Activated CD8-positive, alpha-beta T cell treated with anti-CD3 and anti-CD28 coated beads, Interleukin-2, amount 10 ng/mL, durations not matched to agents 7 days and 5 days (primary cell): ENCODE results near the gene NDUFS6. TPM values are rescaled to one million over a fixed set of nuclear protein-coding genes. Genes with fewer than 3 reads are reported as not detected.

Source experiments
- ATAC-seq: fragments of 150-1000 bp; cut with Tn5 transposase; one replicate; pipeline ENCODE4 v1.10.0; 2021; ENCODE audit warnings: moderate library complexity
- CTCF ChIA-PET: fragments of 350-600 bp; sonication (Branson Sonifier 250); formaldehyde crosslinking; loops from one replicate; lab custom pipeline; 2021; ENCODE audit warnings: antibody characterized with exemption; lab: Charles Lee
- POLR2A ChIA-PET: fragments of 350-600 bp; sonication (Branson Sonifier 250); formaldehyde crosslinking; loops from one replicate; lab custom pipeline; 2021; ENCODE audit warnings: antibody characterized with exemption; lab: Charles Lee
- DNase-seq: peaks from one replicate; pipeline ENCODE4 v3.0.0-alpha.2; 2020
- H3K27ac Mint-ChIP-seq: one replicate; pipeline ENCODE4 v1.8.0; 2021; ENCODE audit warnings: mild to moderate bottlenecking, mixed read lengths
- H3K27me3 Mint-ChIP-seq: one replicate; pipeline ENCODE4 v1.8.0; 2021; ENCODE audit warnings: low read depth, mixed read lengths
- H3K36me3 Mint-ChIP-seq: one replicate; pipeline ENCODE4 v1.8.0; 2021; ENCODE audit warnings: low read depth, mixed read lengths
- H3K4me1 Mint-ChIP-seq: one replicate; pipeline ENCODE4 v1.8.0; 2021; ENCODE audit warnings: low read depth, mixed read lengths
- H3K4me3 Mint-ChIP-seq: one replicate; pipeline ENCODE4 v1.8.0; 2021; ENCODE audit warnings: mild to moderate bottlenecking, mixed read lengths
- H3K9me3 Mint-ChIP-seq: one replicate; pipeline ENCODE4 v1.8.0; 2022; ENCODE audit warnings: mixed read lengths; ENCODE audit not compliant: insufficient read depth
- total RNA-seq, 2 experiments: library from RNA; stranded (reverse); gene quantifications; one replicate each; pipeline ENCODE4 v1.2.3, GENCODE V29; 2021

NDUFS6 gene
- total RNA-seq, result 10 to 100 TPM; 36.6 to 36.7 TPM

DNA sequence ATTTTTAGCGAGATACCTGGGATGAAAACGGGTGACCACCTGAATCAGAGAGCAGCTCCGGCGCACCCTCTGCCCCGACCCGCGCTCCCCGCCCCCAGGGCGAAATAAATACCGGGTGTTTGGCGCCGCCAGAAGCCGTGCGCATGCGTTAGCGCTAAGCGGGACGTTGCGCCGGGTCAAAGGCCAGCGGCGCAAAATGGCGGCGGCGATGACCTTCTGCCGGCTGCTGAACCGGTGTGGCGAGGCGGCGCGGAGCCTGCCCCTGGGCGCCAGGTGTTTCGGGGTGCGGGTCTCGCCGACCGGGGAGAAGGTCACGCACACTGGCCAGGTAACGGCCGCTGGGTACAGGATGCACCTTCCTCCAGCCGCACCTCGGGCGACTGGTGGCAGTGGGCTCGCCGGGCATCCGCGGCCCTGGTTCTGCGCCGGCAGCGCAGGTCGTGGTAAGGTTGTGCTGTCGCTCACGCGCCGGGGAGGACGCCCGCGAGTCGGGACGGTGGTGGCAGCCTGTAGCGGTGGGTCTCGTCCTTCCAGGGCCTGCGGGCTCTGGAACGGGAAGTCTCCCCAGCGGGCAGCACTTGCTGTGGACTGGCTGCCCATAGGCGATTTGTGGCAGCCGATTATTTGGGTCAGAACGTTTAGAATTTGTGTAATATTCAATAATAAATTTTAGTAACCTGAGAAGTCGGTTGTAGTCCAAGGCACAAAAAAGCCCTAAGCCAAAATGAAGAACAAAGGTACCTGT, at the start of gene NDUFS6:
NDUFS6 (plus strand) TSS at position 186 of the 745 bp plus-strand sequence; CDS start at position 197, 11 bp downstream.
- H3K4me1 Mint-ChIP-seq, result peaks cover 43% of the 10 kb centered on the region
- H3K4me3 Mint-ChIP-seq, result peak within 1 kb of the TSS; percentile 98
- ChIA-PET POLR2A (interaction anchor here (0.7 to 1.6 kb wide), 3 partner anchors 9 to 20 kb away, joined by 3 to 11 read pairs (median 5); no protein-coding TSS in a partner anchor), CTCF (interaction anchor here (1.0 to 4.5 kb wide), 4 partner anchors 8 to 38 kb away, joined by 3 to 21 read pairs (median 8); no protein-coding TSS in a partner anchor)
- no peaks in the 10 kb centered on the region for H3K27me3 Mint-ChIP-seq
- H3K27ac Mint-ChIP-seq, result peak within 1 kb of the TSS; percentile 95
- ATAC-seq (peak; percentile 65), DNase-seq (peak; percentile 84)
- H3K9me3 Mint-ChIP-seq, result no peaks in the 10 kb centered on the region
- peaks cover 58% of the 10 kb centered on the region for H3K36me3 Mint-ChIP-seq

DNA sequence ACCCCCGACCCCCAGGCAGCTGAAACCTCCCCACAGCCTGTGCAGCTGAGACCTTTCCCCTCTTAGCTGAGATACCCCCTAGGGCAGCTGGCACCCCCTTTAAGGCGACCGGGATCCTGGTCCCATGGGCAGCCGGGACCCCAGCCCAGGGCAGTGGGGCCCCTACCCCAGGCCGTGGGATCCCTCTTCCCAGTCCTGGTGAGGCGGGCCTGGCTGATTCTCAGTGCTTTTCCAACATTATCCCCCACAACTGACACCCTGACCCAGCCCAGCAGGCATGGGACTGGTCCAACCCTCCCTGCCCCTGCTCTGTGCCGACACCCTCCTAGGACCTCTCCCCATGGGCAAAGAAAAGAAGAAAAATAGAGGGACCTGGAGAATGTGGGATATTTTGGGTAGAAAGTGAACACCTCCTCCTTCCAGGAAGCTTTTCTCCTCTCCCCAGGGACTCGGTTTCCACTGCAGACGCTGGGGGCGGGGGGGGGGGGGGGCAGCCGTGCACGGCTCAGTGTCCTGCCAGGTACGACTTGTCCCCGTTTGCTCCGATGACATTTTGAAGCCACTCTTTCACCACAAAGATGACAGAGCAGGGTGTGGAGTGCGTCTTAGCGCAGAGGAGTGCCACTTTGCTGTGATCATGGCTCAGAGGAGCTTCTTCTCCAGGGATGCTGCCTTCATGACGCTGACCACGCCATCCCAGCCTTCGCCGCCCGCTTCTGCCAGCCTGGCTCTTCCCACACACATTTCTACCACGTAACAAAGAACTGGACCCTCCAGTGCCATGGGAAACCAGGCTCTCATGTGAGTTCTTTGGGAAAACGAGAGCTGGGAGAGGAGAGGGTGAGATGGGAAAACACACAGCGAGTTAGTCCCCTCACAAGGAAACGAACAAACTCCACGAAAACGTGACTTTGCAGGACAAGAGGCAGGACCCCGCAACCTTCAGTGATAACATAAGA, 49.1 kb upstream of the NDUFS6 start:
- H3K4me1 Mint-ChIP-seq, result no peaks in the 10 kb centered on the region
- H3K27me3 Mint-ChIP-seq, result no peaks in the 10 kb centered on the region
- no peak overlapping the region for H3K4me3 Mint-ChIP-seq
- ATAC-seq, result no peak
- CTCF ChIA-PET, result interaction anchor here (1.4 to 1.6 kb wide), 2 partner anchors 12 to 14 kb away, joined by 3 to 5 read pairs; no protein-coding TSS in a partner anchor
- H3K36me3 Mint-ChIP-seq, result no peaks in the 10 kb centered on the region
- DNase-seq, result no peak
- POLR2A ChIA-PET, result no interaction called here
- no peak overlapping the region for H3K27ac Mint-ChIP-seq
- H3K9me3 Mint-ChIP-seq, result no peaks in the 10 kb centered on the region

DNA sequence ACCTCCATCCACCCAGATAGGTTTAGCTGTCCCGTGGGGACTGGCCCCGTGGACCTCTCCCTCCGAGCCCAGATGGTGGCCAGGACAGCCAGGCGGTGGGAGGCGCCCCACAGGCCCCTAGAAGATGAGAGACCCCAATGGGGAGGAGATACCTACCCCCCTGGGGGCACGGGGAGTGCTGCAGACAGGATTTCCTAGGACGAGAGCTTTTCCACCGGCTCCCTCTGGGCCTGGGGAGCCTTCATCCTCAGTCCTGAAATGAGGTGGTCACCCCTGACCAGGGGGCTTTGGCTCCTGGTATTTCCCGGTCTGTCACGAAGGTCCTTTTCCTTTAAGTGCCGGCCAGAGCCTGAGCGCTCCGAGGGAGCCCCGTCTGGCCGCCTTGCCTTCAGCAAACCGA, 48.3 kb upstream of the NDUFS6 start:
- no peaks in the 10 kb centered on the region for H3K36me3 Mint-ChIP-seq
- POLR2A ChIA-PET, result no interaction called here
- no peak for ATAC-seq

DNA sequence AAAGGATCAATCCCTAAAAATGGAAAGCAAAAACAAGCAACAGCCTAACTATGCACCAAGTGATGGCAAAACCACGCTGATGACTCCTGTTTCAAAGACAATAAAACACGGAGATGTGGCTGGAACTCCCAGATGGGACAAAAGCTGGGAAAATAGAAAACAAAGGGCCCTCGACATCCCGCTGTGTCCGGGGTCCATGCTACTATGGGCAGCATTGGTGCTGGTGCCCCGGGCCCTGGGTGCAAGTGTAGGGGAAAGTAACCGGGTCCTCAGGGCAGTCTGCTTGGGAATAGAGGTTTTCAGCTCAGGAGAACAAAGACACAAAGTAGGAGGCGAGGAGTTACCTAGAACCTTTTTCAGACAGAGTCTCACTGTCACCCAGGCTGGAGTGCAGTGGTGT, 47.7 kb upstream of the NDUFS6 start:
- peaks cover 4% of the 10 kb centered on the region for H3K9me3 Mint-ChIP-seq
- H3K4me3 Mint-ChIP-seq, result no peak overlapping the region
- no peak for DNase-seq
- H3K27ac Mint-ChIP-seq, result no peak overlapping the region
- POLR2A ChIA-PET, result no interaction called here
- H3K36me3 Mint-ChIP-seq, result no peaks in the 10 kb centered on the region
- no peak for ATAC-seq
- no peaks in the 10 kb centered on the region for H3K27me3 Mint-ChIP-seq
- H3K4me1 Mint-ChIP-seq, result no peaks in the 10 kb centered on the region
- CTCF ChIA-PET, result interaction anchor here (1.6 kb wide), 1 partner anchor 15 kb away, joined by 3 read pairs; no protein-coding TSS in a partner anchor

More for the DNA sequence above, 48.3 kb upstream of the NDUFS6 start:
- Mint-ChIP-seq H3K9me3 (no peaks in the 10 kb centered on the region), H3K4me1 (no peaks in the 10 kb centered on the region), H3K27me3 (no peaks in the 10 kb centered on the region), H3K27ac (no peak overlapping the region), H3K4me3 (no peak overlapping the region)
- DNase-seq, result no peak
- CTCF ChIA-PET, result interaction anchor here (1.6 kb wide), 1 partner anchor 14 kb away, joined by 3 read pairs; no protein-coding TSS in a partner anchor

- H3K4me1 Mint-ChIP-seq, result no peaks in the 10 kb centered on the region
- no peak for ATAC-seq
- CTCF ChIA-PET, result no interaction called here
Measured at GRCh38 chr5:1754531-1755220, 46.5 kb upstream of the NDUFS6 start.

GRCh38 chr5:1755321-1755949, 45.8 kb upstream of the NDUFS6 start:
- Mint-ChIP-seq H3K36me3 (no peaks in the 10 kb centered on the region), H3K27ac (no peak overlapping the region), H3K4me1 (no peaks in the 10 kb centered on the region), H3K9me3 (peaks cover 8% of the 10 kb centered on the region), H3K27me3 (no peaks in the 10 kb centered on the region), H3K4me3 (no peak overlapping the region)
- CTCF ChIA-PET, result no interaction called here
- ATAC-seq (no peak), DNase-seq (no peak)
- POLR2A ChIA-PET, result no interaction called here

More at GRCh38 chr5:1754531-1755220, 46.5 kb upstream of the NDUFS6 start:
- no peak overlapping the region for H3K27ac Mint-ChIP-seq
- H3K27me3 Mint-ChIP-seq, result no peaks in the 10 kb centered on the region
- no peak for DNase-seq
- H3K9me3 Mint-ChIP-seq, result peaks cover 8% of the 10 kb centered on the region
- no peak overlapping the region for H3K4me3 Mint-ChIP-seq
- POLR2A ChIA-PET, result no interaction called here
- no peaks in the 10 kb centered on the region for H3K36me3 Mint-ChIP-seq

DNA sequence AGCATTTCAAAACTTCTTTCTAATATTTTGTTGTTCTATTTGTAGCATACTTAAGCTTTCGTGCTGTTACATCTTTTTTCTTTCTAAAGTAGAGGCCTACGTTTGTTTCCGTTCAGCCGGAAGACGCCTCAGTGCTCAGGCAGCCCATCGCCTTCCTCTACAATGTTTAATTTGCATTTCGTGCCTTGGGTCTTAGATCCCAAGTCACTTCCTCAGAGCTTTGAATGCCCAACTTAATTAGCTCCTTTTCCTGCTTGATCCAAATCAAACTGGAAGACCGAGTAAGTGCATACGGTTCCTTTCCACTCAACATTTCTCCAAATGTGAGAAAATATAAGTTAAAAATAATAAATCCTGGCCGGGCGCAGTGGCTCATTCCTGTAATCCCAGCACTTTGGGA, 44.7 kb upstream of the NDUFS6 start:
- Mint-ChIP-seq H3K27ac (no peak overlapping the region), H3K36me3 (no peaks in the 10 kb centered on the region), H3K4me1 (no peaks in the 10 kb centered on the region), H3K27me3 (no peaks in the 10 kb centered on the region), H3K4me3 (no peak overlapping the region), H3K9me3 (peaks cover 8% of the 10 kb centered on the region)
- ChIA-PET CTCF (no interaction called here), POLR2A (no interaction called here)
- no peak for DNase-seq
- ATAC-seq, result no peak

- Mint-ChIP-seq H3K4me1 (no peaks in the 10 kb centered on the region), H3K36me3 (no peaks in the 10 kb centered on the region), H3K27me3 (peaks cover 2% of the 10 kb centered on the region), H3K9me3 (peaks cover 8% of the 10 kb centered on the region), H3K27ac (no peak overlapping the region), H3K4me3 (no peak overlapping the region)
- DNase-seq (no peak), ATAC-seq (no peak)
- ChIA-PET POLR2A (no interaction called here), CTCF (no interaction called here)
Measured at GRCh38 chr5:1757511-1757910, 43.7 kb upstream of the NDUFS6 start.

GRCh38 chr5:1758574-1758973, 42.6 kb upstream of the NDUFS6 start:
- no peak overlapping the region for H3K27ac Mint-ChIP-seq
- H3K4me3 Mint-ChIP-seq, result no peak overlapping the region
- ATAC-seq (no peak), DNase-seq (no peak)
- H3K27me3 Mint-ChIP-seq, result peaks cover 2% of the 10 kb centered on the region
- ChIA-PET POLR2A (no interaction called here), CTCF (no interaction called here)
- peaks cover 8% of the 10 kb centered on the region for H3K9me3 Mint-ChIP-seq
- H3K4me1 Mint-ChIP-seq, result no peaks in the 10 kb centered on the region
- no peaks in the 10 kb centered on the region for H3K36me3 Mint-ChIP-seq

- DNase-seq (no peak), ATAC-seq (no peak)
- H3K27me3 Mint-ChIP-seq, result peaks cover 4% of the 10 kb centered on the region
- CTCF ChIA-PET, result no interaction called here
- POLR2A ChIA-PET, result no interaction called here
- H3K4me3 Mint-ChIP-seq, result no peak overlapping the region
- peaks cover 8% of the 10 kb centered on the region for H3K9me3 Mint-ChIP-seq
- no peaks in the 10 kb centered on the region for H3K36me3 Mint-ChIP-seq
- no peak overlapping the region for H3K27ac Mint-ChIP-seq
- no peaks in the 10 kb centered on the region for H3K4me1 Mint-ChIP-seq
Measured at GRCh38 chr5:1759378-1759970, 41.7 kb upstream of the NDUFS6 start.

DNA sequence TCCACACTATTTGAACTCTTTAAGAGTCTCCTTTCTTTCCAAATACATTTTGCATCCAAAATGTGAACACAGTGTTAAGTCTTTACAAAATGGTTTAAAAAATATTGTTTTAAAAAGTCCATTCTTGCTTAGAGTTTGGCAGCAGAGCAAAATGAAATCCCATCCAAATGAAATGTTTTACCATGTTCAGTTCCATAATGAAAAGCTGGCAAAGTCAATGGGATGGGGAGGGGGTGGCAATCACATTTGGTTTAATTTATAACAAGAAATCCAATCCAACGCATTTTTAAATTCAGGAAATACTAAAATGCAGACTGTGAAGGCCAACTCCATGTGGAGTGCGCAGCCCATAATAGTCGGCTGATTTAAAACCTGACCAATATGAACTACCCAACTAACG, 41.0 kb upstream of the NDUFS6 start:
- Mint-ChIP-seq H3K9me3 (peaks cover 8% of the 10 kb centered on the region), H3K27ac (no peak overlapping the region), H3K27me3 (peaks cover 4% of the 10 kb centered on the region), H3K36me3 (no peaks in the 10 kb centered on the region), H3K4me1 (no peaks in the 10 kb centered on the region), H3K4me3 (no peak overlapping the region)
- POLR2A ChIA-PET, result no interaction called here
- ATAC-seq (no peak), DNase-seq (no peak)
- CTCF ChIA-PET, result no interaction called here
